ENCODE measurements around the gene MYBBP1A.
"Not testable (repeated sequence)": the region's sequence is repeated elsewhere in the genome, so short reads cannot be mapped to it uniquely, and the experiment has no call there.

MYBBP1A gene

GRCh38 chr17:4554997-4555799 lies at the start of gene MYBBP1A:
TSS of gene MYBBP1A (minus strand) at chr17:4555384. CDS start at chr17:4555324, 60 bp downstream.
- peak; percentile 98 for DNase-seq

- DNase-seq, result not testable (repeated sequence)
Observed at GRCh38 chr17:4604736-4605135, 49.6 kb upstream of the MYBBP1A start.

- DNase-seq, result no peak
Observed at GRCh38 chr17:4604111-4604644, 49.0 kb upstream of the MYBBP1A start.

- no peak for DNase-seq
Observed at GRCh38 chr17:4602041-4602440, 46.9 kb upstream of the MYBBP1A start.

- DNase-seq, result no peak
Observed at GRCh38 chr17:4601326-4601725, 46.1 kb upstream of the MYBBP1A start.

GRCh38 chr17:4600563-4600962 lies 45.4 kb upstream of the MYBBP1A start:
- no peak for DNase-seq

GRCh38 chr17:4599505-4600281 lies 44.5 kb upstream of the MYBBP1A start:
- DNase-seq, result no peak

GRCh38 chr17:4598776-4599504 lies 43.8 kb upstream of the MYBBP1A start:
- no peak for DNase-seq

- no peak for DNase-seq
Observed at GRCh38 chr17:4597975-4598374, 42.8 kb upstream of the MYBBP1A start.

GRCh38 chr17:4596636-4597380 lies 41.6 kb upstream of the MYBBP1A start:
- DNase-seq, result no peak

- not testable (repeated sequence) for DNase-seq
Observed at GRCh38 chr17:4595685-4596342, 40.6 kb upstream of the MYBBP1A start.

GRCh38 chr17:4594931-4595684 lies 39.9 kb upstream of the MYBBP1A start:
- peak; percentile 42 for DNase-seq

- no peak for DNase-seq
Observed at GRCh38 chr17:4594406-4594805, 39.2 kb upstream of the MYBBP1A start.

GRCh38 chr17:4593021-4593421 lies 37.8 kb upstream of the MYBBP1A start:
- DNase-seq, result no peak

- DNase-seq, result no peak
Observed at GRCh38 chr17:4592240-4593005, 37.2 kb upstream of the MYBBP1A start.

- no peak for DNase-seq
Observed at GRCh38 chr17:4591529-4591928, 36.3 kb upstream of the MYBBP1A start.

GRCh38 chr17:4590981-4591453 lies 35.8 kb upstream of the MYBBP1A start:
- no peak for DNase-seq

- DNase-seq, result not testable (repeated sequence)
Observed at GRCh38 chr17:4590042-4590441, 34.9 kb upstream of the MYBBP1A start.

- DNase-seq, result no peak
Observed at GRCh38 chr17:4588898-4589625, 33.9 kb upstream of the MYBBP1A start.

Data from activated CD4-positive, alpha-beta T cell treated with anti-CD3 and anti-CD28 coated beads, Interleukin-2, Interleukin-6, amounts not matched to agents 100 ng/mL and 50 ng/mL, durations not matched to agents 16 hours and 8 hours (primary cell).